Peyer's patch (tissue), 4 donors: Measurements from ENCODE around the gene GBP1.
A peak's percentile ranks its signal among the peaks of the same experiment; 100 is the strongest.

Experiments used
- POLR2A ChIP-seq, 2 donors: fragments of 450-650 bp; IDR thresholded peaks; one replicate each; pipeline ENCODE4 v1.5.1; 2017; ENCODE audit warnings: antibody characterized with exemption in 2 of 2, mild to moderate bottlenecking in 2 of 2, moderate library complexity in 2 of 2
- TF ChIP-seq, protein P1 (sequence below), 6 experiments: fragments of 450-650 bp in 4 of 6; fragments of 200-600 bp in 2 of 6; sonication (generic) in 1 of 6; IDR thresholded peaks; one replicate each; pipeline ENCODE4 v1.5.1; 2017 to 2019; ENCODE audit warnings: antibody characterized with exemption in 6 of 6, mild to moderate bottlenecking in 3 of 6, moderate library complexity in 1 of 6

DNA sequence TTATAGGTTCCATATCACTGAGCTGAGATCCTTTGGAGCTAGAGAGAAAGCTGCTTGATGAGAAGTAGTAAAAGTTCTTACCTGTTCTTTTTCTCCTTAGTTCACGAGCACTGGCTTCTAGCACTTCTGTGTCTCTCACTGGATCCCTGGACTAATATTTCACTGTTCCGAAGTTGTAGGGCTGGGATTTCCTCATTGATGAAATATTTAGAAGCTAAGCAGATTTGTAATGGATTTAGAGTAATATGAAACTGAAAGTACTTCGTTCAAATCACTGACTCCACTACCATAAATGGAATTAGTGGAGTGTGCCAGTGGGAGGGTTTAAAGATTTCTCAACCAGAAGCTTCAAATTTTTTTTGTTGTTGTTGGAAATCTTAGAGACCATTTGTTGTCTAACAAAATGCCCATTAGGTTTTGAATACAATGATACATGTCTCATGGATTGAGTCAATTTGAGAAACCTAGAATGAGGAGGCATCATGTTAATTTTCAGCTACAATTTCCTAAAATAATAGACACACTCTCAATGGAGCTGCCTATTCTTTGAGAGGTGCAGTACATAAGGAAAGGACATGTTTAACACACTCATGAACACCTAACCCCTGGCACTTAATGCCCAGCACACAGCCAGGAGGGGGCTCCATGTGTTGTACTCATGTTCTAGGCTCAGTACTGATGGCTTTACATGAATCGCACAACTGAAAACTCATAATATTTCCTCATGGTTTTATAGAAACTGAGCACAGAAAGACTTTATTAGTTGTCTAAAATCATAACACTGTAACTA is at the start of gene GBP1:
- TF ChIP-seq POLR2A (IDR thresholded peaks at IDR 0.05), result peak in 1 of 2 donors; percentile 43
- TF ChIP-seq, protein P1, sequence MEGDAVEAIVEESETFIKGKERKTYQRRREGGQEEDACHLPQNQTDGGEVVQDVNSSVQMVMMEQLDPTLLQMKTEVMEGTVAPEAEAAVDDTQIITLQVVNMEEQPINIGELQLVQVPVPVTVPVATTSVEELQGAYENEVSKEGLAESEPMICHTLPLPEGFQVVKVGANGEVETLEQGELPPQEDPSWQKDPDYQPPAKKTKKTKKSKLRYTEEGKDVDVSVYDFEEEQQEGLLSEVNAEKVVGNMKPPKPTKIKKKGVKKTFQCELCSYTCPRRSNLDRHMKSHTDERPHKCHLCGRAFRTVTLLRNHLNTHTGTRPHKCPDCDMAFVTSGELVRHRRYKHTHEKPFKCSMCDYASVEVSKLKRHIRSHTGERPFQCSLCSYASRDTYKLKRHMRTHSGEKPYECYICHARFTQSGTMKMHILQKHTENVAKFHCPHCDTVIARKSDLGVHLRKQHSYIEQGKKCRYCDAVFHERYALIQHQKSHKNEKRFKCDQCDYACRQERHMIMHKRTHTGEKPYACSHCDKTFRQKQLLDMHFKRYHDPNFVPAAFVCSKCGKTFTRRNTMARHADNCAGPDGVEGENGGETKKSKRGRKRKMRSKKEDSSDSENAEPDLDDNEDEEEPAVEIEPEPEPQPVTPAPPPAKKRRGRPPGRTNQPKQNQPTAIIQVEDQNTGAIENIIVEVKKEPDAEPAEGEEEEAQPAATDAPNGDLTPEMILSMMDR (IDR thresholded peaks at IDR 0.05), result no peak
